Panc1 (cell line): ENCODE results near the gene MTMR11. TPM values are rescaled to one million over a fixed set of nuclear protein-coding genes. Genes with fewer than 3 reads are reported as not detected.

Experiments used
- ATAC-seq: fragments of 200-7000 bp; cut with Tn5 transposase; 2 replicates; pipeline ENCODE4 v1.9.1; 2020; ENCODE audit warnings: mild to moderate bottlenecking, moderate library complexity
- BruUV-seq: library from RNA; stranded (reverse); fragments of 400-500 nt; replicated peaks from 2 replicates; lab custom pipeline; 2021; lab: Mats Ljungman, UMichigan
- CTCF ChIA-PET: fragments of 300-600 bp; sonication (Branson Sonifier 250); formaldehyde crosslinking; loops from one replicate; lab custom pipeline; 2022; ENCODE audit warnings: antibody characterized with exemption; lab: Charles Lee
- POLR2A ChIA-PET: fragments of 300-600 bp; sonication (Branson Sonifier 250); formaldehyde crosslinking; loops from one replicate; lab custom pipeline; 2022; ENCODE audit warnings: antibody characterized with exemption; lab: Charles Lee
- DNase-seq: peaks from one replicate; pipeline ENCODE4 v3.0.0-alpha.2; 2010; ENCODE audit warnings: low read depth, low spot score
- H3K27ac ChIP-seq: 2 replicates; pipeline ENCODE4 v1.5.1; 2011; ENCODE audit warnings: mild to moderate bottlenecking, low read length, inconsistent platforms
- H3K27me3 ChIP-seq: fragments of 200-500 bp; sonication (Bioruptor generic); 2 replicates; pipeline ENCODE4 v1.6.0; 2014; ENCODE audit warnings: low read length, inconsistent platforms; ENCODE audit not compliant: control insufficient read depth, insufficient read depth
- H3K36me3 ChIP-seq: fragments of 200-500 bp; sonication (Bioruptor generic); 2 replicates; pipeline ENCODE4 v1.5.1; 2014; ENCODE audit warnings: inconsistent platforms, mild to moderate bottlenecking, low read length, moderate library complexity; ENCODE audit not compliant: control insufficient read depth, insufficient read depth
- H3K4me1 ChIP-seq: 2 replicates; pipeline ENCODE4 v1.5.1; 2011; ENCODE audit warnings: inconsistent platforms, mild to moderate bottlenecking, low read length, moderate library complexity; ENCODE audit not compliant: control insufficient read depth, insufficient read depth
- H3K4me3 ChIP-seq, 2 experiments: 2 replicates each; pipeline ENCODE4 v1.5.1; 2011 to 2012; ENCODE audit warnings: low read depth in 2 of 2, low read length in 2 of 2, mild to moderate bottlenecking in 2 of 2, inconsistent platforms in 1 of 2, moderate library complexity in 1 of 2
- H3K9me3 ChIP-seq: fragments of 200-500 bp; sonication (Bioruptor generic); 2 replicates; pipeline ENCODE4 v1.5.1; 2014; ENCODE audit warnings: low read depth, mild to moderate bottlenecking, inconsistent platforms, low read length, moderate library complexity; ENCODE audit not compliant: control insufficient read depth, insufficient read depth
- POLR2AphosphoS5 ChIP-seq: IDR thresholded peaks from 2 replicates; pipeline ENCODE4 v1.6.1; 2012; ENCODE audit warnings: mild to moderate bottlenecking, low read depth, low read length, moderate library complexity
- REST ChIP-seq, 2 experiments: IDR thresholded peaks; 2 replicates each; pipeline ENCODE4 v1.6.1; 2011 to 2012; ENCODE audit warnings: low read depth in 2 of 2, control low read depth in 1 of 2, low read length in 1 of 2, mild to moderate bottlenecking in 1 of 2, moderate library complexity in 1 of 2; ENCODE audit not compliant: insufficient read depth in 1 of 2
- SIN3A ChIP-seq: IDR thresholded peaks from 2 replicates; pipeline ENCODE4 v1.6.1; 2012; ENCODE audit warnings: low read depth, mild to moderate bottlenecking, low read length, moderate library complexity, borderline replicate concordance; ENCODE audit not compliant: insufficient read depth
- TCF7L2 ChIP-seq: IDR thresholded peaks from 2 replicates; pipeline ENCODE4 v1.6.1; 2011; ENCODE audit warnings: mild to moderate bottlenecking, low read depth, low read length, inconsistent platforms
- in situ Hi-C: cut with HindIII; loops from 2 replicates; pipeline ENCODE4 v1.10.0; 2016; ENCODE audit warnings: low sequenced_read_pairs, low pct_unique_long_range_greater_than_20kb
- intact Hi-C: fragments of 100-400 bp; cut with micrococcal nuclease; formaldehyde crosslinking; loops from one replicate; pipeline ENCODE4 v1.10.0; 2022; ENCODE audit not compliant: unreplicated experiment
- total RNA-seq: library from RNA; stranded (reverse); gene quantifications from one replicate; pipeline ENCODE4 v1.2.1, GENCODE V29; 2021; ENCODE audit not compliant: unreplicated experiment
- TF ChIP-seq, protein P1 (sequence below): fragments of 450-650 bp; IDR thresholded peaks from 2 replicates; pipeline ENCODE4 v1.5.1; 2017; ENCODE audit warnings: mild to moderate bottlenecking

Gene MTMR11
- total RNA-seq, 1 experiment from 2014 or later = 12.0 TPM

DNA sequence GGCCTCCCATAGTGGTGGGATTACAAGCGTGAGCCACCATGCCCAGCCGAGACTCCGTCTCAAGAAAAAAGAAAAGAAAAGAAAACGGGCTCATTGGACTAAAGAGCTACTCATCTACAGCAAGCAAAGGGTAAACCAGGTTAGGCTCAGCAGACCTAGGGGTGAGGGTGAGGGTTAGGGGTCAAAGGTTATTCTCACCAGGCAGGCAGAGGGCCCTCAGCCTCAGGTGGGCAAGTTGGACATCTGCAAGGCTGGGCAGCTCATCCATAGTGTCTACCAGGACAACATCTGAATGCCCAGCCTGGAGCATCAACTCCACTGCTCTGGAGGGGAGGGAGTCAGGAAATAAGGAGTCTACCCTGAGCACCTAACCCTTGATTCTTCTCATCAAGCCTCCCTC is 3.5 kb downstream of the MTMR11 start:
- POLR2A ChIA-PET = no interaction called here
- no peak overlapping the region for H3K4me3 ChIP-seq
- DNase-seq = no peak
- intact Hi-C loops = no loop called here
- H3K27ac ChIP-seq = no peak overlapping the region
- no peaks in the 10 kb centered on the region for H3K27me3 ChIP-seq
- no peaks in the 10 kb centered on the region for H3K9me3 ChIP-seq
- CTCF ChIA-PET = no interaction called here
- in situ Hi-C loops = no loop called here
- H3K4me1 ChIP-seq = peaks cover 24% of the 10 kb centered on the region
- no TSS peak for BruUV-seq
- no peaks in the 10 kb centered on the region; the same call in 1 of the 2 replicates for H3K36me3 ChIP-seq
- TF ChIP-seq, protein P1, sequence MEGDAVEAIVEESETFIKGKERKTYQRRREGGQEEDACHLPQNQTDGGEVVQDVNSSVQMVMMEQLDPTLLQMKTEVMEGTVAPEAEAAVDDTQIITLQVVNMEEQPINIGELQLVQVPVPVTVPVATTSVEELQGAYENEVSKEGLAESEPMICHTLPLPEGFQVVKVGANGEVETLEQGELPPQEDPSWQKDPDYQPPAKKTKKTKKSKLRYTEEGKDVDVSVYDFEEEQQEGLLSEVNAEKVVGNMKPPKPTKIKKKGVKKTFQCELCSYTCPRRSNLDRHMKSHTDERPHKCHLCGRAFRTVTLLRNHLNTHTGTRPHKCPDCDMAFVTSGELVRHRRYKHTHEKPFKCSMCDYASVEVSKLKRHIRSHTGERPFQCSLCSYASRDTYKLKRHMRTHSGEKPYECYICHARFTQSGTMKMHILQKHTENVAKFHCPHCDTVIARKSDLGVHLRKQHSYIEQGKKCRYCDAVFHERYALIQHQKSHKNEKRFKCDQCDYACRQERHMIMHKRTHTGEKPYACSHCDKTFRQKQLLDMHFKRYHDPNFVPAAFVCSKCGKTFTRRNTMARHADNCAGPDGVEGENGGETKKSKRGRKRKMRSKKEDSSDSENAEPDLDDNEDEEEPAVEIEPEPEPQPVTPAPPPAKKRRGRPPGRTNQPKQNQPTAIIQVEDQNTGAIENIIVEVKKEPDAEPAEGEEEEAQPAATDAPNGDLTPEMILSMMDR = no peak
- TF ChIP-seq POLR2AphosphoS5 = no peak
- no peak for TF ChIP-seq REST (IDR thresholded peaks at IDR 0.05; ENCODE audit: insufficient read depth in 1 of 2, low read depth in 2 of 2, low read length in 1 of 2)
- TF ChIP-seq SIN3A = no peak
- no peak for ATAC-seq

DNA sequence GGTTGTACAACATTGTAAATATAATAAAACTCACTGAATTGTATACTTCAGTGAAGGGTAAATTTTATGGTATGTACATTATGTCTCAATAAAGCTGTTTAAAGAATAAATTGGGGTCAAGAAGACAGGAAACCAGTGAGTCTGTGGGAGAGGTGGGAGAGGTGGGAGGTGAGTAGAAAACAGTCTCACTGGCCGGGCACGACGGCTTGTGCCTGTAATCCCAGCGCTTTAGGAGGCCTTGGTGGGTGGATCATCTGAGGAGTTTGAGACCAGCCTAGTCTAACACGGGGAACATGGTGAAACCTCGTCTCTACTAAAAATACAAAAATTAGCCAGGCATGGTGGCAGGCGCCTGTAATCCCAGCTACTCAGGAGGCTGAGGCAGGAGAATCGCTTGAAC is 4.2 kb downstream of the MTMR11 start:
- H3K27ac ChIP-seq = no peak overlapping the region
- DNase-seq (no peak), ATAC-seq (no peak)
- ChIA-PET POLR2A (no interaction called here), CTCF (no interaction called here)
- no TSS peak for BruUV-seq
- intact Hi-C loops (no loop called here), in situ Hi-C loops (no loop called here)
- TF ChIP-seq TCF7L2 = no peak
- TF ChIP-seq SIN3A = no peak
- TF ChIP-seq POLR2AphosphoS5 = no peak
- no peak for TF ChIP-seq REST (IDR thresholded peaks at IDR 0.05; ENCODE audit: insufficient read depth in 1 of 2, low read depth in 2 of 2, low read length in 1 of 2)
- H3K27me3 ChIP-seq = no peaks in the 10 kb centered on the region
- no peaks in the 10 kb centered on the region for H3K9me3 ChIP-seq
- H3K4me3 ChIP-seq = no peak overlapping the region
- H3K36me3 ChIP-seq = peaks cover 2% of the 10 kb centered on the region; the same call in 1 of the 2 replicates
- H3K4me1 ChIP-seq = peaks cover 19% of the 10 kb centered on the region
